ENCODE data around the gene CD99.
"Not testable (repeated sequence)": the region's sequence is repeated elsewhere in the genome, so short reads cannot be mapped to it uniquely, and the experiment has no call there.

The CD99 gene

DNA sequence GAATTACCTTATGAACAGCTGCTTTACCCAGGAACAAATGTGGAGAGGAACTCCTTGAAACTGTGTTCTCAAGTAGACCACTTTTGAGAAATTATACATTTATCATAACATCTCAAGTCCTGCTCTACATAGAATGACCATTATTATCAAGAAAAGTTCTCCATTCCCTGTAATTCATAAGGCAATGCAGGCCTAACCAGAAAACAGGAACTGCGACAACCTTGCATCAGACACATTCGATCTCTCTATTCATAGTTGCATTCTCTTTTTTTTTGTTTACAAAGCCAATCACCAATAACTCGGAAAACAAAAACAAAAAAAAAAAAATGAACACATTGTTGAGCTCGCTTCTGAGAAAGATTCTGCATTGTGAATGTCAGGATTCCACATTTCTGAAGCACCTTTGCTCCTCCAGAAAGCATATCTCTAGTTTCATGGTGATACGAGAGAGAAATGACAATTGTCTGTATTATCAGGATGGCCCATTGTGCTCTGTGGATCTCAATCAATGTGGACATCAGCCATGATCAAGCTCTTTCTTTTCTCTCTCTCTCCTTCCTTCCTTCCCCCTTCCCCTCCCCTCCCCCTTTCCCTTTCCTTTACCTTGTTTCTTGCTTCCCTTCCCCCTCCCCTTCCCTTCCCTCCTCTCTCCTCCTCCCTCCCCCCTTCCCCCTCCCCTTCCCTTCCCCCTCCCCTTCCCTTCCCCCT lies 32.4 kb upstream of the CD99 start:
- Histone ChIP-seq H3K27ac (ENCODE audit: low read depth, low read length) (no peak overlapping the region), H3K4me3 (ENCODE audit: low read length) (no peak overlapping the region), H3K36me3 (ENCODE audit: control insufficient read depth, insufficient read depth, low read length) (no peaks in the 10 kb centered on the region), H3K27me3 (ENCODE audit: control insufficient read depth, insufficient read depth, low read length) (no peaks in the 10 kb centered on the region), H3K9ac (ENCODE audit: low read length) (no peak overlapping the region), H3K4me1 (ENCODE audit: control insufficient read depth, insufficient read depth, low read length) (no peaks in the 10 kb centered on the region)

DNA sequence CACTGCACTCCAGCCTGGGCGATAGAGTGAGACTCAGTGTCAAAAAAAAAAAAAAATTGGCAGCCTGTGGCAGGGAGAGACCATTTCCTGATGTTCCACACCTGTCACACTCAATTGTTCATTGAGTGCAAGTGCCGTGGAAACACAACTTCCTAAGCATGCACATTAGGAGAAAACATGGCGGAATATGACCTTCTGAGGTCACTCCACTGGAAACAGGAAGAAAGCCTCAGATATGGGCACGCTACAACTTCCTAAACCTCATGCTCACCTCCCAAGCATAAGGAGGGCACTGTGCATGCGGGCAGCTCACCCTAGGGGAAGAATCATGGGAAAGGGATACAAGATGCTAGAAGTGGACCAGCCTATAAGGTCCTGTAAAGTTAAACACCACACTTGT lies 28.5 kb upstream of the CD99 start:
- no peaks in the 10 kb centered on the region for H3K27me3 ChIP-seq (ENCODE audit: control insufficient read depth, insufficient read depth, low read length)
- no peak overlapping the region for H3K9ac ChIP-seq (ENCODE audit: low read length)
- H3K36me3 ChIP-seq (ENCODE audit: control insufficient read depth, insufficient read depth, low read length), result no peaks in the 10 kb centered on the region
- H3K27ac ChIP-seq (ENCODE audit: low read depth, low read length), result no peak overlapping the region
- H3K4me1 ChIP-seq (ENCODE audit: control insufficient read depth, insufficient read depth, low read length), result no peaks in the 10 kb centered on the region
- H3K4me3 ChIP-seq (ENCODE audit: low read length), result no peak overlapping the region

DNA sequence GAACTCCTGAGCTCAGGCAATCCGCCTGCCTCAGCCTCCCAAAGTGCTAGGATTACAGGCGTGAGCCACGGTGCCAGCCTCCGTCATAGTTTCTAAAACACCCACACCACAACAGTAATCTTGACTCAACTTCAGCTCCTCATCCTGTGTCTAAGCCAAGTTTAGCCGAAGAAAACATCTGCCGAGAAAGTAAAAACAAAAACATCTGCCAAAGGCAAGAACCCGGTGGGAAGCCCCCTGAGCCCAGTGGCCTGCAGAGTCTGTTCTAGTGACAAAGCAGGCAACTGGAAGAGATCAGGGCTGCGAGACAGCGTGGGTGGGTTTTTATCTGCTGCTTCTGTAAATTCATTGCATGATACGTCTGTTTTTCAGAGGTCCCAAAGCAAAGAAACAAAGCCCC lies 26.6 kb upstream of the CD99 start:
- Histone ChIP-seq H3K4me1 (ENCODE audit: control insufficient read depth, insufficient read depth, low read length) (no peaks in the 10 kb centered on the region), H3K27me3 (ENCODE audit: control insufficient read depth, insufficient read depth, low read length) (no peaks in the 10 kb centered on the region), H3K27ac (ENCODE audit: low read depth, low read length) (no peak overlapping the region), H3K9ac (ENCODE audit: low read length) (no peak overlapping the region), H3K36me3 (ENCODE audit: control insufficient read depth, insufficient read depth, low read length) (no peaks in the 10 kb centered on the region), H3K4me3 (ENCODE audit: low read length) (no peak overlapping the region)

DNA sequence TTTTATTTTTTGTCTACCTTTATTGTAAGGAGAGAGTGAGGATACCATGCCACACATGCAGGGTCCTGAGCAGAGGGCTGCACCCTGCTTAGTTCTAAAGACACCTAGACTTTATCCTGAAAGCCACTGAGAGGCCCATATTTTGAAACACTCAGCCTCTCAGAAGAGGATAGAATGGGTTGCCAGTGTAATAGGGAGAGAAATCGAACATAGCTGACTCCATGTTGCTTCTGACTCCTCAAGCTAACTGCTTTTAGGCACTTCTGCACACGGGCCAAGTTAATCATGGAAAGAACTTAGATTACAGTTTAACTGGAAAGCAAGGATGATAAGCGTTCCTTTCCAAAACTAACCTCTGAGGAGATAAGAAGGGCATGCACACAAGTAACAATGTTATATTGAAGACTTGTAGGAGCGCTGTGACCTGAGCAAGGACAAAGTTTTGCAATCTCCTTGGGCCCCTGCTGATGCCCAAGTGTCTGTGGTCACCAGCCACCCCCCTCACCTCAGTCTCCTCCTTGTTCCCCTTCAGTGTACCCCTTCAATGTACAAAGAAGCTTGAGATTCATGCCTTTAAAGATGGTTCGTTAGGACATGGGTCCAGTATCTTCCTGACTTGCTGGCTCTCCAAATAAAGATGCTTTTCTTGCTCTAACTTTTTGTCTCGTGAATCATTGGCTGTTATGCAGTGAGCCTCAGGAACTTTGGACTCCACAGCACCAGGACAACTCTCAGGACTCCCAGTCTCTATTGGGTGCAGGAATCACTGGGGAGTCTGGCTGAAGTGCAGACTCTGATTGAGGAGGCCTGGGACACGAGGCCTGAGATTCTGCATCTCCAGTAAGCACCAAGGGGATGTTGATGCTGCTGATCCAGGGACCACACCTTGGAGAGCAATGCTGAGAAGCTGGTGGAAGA lies 25.4 kb upstream of the CD99 start:
- Histone ChIP-seq H3K4me3 (ENCODE audit: low read length) (no peak overlapping the region), H3K4me1 (ENCODE audit: control insufficient read depth, insufficient read depth, low read length) (no peaks in the 10 kb centered on the region), H3K36me3 (ENCODE audit: control insufficient read depth, insufficient read depth, low read length) (no peaks in the 10 kb centered on the region), H3K27me3 (ENCODE audit: control insufficient read depth, insufficient read depth, low read length) (no peaks in the 10 kb centered on the region), H3K9ac (ENCODE audit: low read length) (no peak overlapping the region), H3K27ac (ENCODE audit: low read depth, low read length) (no peak overlapping the region)

DNA sequence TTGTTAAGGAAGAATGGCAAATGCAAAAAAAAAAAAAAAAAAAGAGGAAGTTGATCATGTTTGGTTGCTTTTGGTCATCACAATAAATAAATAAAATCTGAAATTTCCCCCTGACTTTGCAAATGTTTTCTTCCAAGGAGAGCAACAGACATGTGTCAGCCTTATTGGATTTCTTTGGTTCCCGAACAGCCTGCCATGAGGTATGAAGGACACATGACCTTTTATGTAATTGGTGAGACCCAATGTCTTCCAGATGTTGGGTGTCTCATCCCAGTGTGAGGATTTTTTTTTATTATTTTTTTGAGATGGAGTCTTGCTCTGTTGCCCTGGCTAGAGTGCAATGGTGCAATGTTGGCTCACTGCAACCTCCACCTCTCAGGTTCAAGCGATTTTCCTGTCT lies 24.6 kb upstream of the CD99 start:
- Histone ChIP-seq H3K4me3 (ENCODE audit: low read length) (no peak overlapping the region), H3K27me3 (ENCODE audit: control insufficient read depth, insufficient read depth, low read length) (no peaks in the 10 kb centered on the region), H3K4me1 (ENCODE audit: control insufficient read depth, insufficient read depth, low read length) (no peaks in the 10 kb centered on the region), H3K9ac (ENCODE audit: low read length) (no peak overlapping the region), H3K27ac (ENCODE audit: low read depth, low read length) (no peak overlapping the region), H3K36me3 (ENCODE audit: control insufficient read depth, insufficient read depth, low read length) (no peaks in the 10 kb centered on the region)

DNA sequence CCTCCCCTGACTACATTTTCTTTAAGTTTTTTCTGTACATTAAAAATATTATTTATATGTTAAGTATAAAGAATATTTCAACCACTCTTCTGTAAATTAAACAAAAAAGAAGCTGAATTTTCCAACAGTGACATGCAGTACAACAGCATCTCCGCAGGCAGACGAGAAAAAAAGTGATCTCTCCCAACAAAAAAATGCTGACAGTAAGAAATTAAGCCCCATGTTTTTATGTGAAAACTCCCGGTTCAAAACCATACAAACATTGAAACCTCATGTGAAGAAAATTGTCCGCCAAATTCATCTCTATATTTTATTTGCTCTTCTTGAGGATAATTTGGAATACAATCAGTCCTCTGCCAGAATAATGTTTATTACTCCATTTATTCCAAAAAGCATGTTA lies 20.1 kb upstream of the CD99 start:
- Histone ChIP-seq H3K27me3 (ENCODE audit: control insufficient read depth, insufficient read depth, low read length) (no peaks in the 10 kb centered on the region), H3K4me3 (ENCODE audit: low read length) (no peak overlapping the region), H3K27ac (ENCODE audit: low read depth, low read length) (no peak overlapping the region), H3K36me3 (ENCODE audit: control insufficient read depth, insufficient read depth, low read length) (no peaks in the 10 kb centered on the region), H3K4me1 (ENCODE audit: control insufficient read depth, insufficient read depth, low read length) (no peaks in the 10 kb centered on the region), H3K9ac (ENCODE audit: low read length) (no peak overlapping the region)

DNA sequence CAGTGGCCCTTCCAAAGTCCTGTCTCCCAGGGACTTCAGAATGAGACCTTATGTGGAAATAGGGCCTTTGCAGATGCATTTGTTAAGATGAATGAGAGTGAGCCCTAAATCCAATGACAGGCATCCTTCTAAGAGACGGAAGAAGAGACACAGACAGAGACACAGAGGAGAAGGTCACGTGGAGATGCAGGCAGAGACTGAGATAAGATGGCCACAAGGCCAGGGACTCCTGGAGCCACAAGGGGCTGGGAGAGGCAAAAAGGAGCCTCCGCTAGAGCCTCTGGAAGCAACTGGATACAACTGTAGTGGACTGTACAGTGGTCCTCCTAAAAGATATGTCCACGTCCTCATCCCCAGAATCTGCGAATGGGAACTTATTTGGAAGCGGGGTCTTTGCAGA lies 19.0 kb upstream of the CD99 start:
- H3K4me1 ChIP-seq (ENCODE audit: control insufficient read depth, insufficient read depth, low read length), result peaks cover 5% of the 10 kb centered on the region
- no peak overlapping the region for H3K4me3 ChIP-seq (ENCODE audit: low read length)
- no peak overlapping the region for H3K9ac ChIP-seq (ENCODE audit: low read length)
- H3K36me3 ChIP-seq (ENCODE audit: control insufficient read depth, insufficient read depth, low read length), result no peaks in the 10 kb centered on the region
- H3K27ac ChIP-seq (ENCODE audit: low read depth, low read length), result no peak overlapping the region
- no peaks in the 10 kb centered on the region for H3K27me3 ChIP-seq (ENCODE audit: control insufficient read depth, insufficient read depth, low read length)

DNA sequence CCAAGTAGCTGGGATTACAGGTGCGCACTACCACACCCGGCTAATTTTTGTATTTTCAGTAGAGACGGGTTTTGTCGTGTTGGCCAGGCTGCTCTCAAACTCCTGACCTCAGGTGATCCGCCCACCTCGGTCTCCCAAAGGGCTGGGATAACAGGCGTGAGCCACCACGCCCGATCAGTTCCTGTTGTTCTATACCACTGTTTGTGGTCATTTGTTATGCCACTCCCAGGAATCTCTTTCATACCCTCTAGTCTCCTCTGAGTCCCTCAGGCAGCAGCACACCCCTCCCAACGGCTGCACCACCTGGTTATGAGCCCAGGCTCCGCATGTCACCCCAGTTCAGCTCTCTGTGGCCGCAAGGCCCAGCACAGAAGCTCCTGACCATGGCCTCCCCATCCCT lies 17.5 kb upstream of the CD99 start:
- Histone ChIP-seq H3K9ac (ENCODE audit: low read length) (no peak overlapping the region), H3K4me3 (ENCODE audit: low read length) (no peak overlapping the region), H3K27me3 (ENCODE audit: control insufficient read depth, insufficient read depth, low read length) (no peaks in the 10 kb centered on the region), H3K36me3 (ENCODE audit: control insufficient read depth, insufficient read depth, low read length) (no peaks in the 10 kb centered on the region), H3K27ac (ENCODE audit: low read depth, low read length) (no peak overlapping the region), H3K4me1 (ENCODE audit: control insufficient read depth, insufficient read depth, low read length) (peaks cover 10% of the 10 kb centered on the region)

DNA sequence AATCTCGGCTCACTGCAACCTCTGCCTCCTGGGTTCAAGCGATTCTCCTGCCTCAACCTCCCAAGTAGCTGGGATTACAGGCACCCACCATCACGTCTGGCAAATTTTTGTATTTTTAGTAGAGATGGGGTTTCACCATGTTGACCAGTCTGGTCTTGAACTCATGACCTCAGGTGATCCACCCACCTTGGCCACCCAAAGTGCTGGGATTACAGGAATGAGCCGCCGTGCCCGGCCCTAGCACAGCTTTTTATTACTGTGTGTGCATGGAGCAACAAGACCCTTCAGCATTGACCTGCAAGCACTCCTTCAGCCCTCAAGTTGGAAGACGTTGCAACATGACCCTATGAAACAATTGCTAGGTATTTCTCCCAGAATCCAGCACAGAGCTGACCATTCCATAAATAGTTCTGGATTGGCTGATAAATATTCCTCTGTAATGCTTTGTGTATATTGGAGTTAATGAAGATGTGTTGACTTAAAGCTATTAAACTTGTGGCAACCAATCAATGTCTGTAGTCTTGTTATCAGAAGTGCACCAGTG lies 15.4 kb upstream of the CD99 start:
- H3K4me3 ChIP-seq (ENCODE audit: low read length); H3K36me3 ChIP-seq (ENCODE audit: control insufficient read depth, insufficient read depth, low read length); H3K27me3 ChIP-seq (ENCODE audit: control insufficient read depth, insufficient read depth, low read length); H3K27ac ChIP-seq (ENCODE audit: low read depth, low read length); H3K4me1 ChIP-seq (ENCODE audit: control insufficient read depth, insufficient read depth, low read length); H3K9ac ChIP-seq (ENCODE audit: low read length): not testable (repeated sequence)

DNA sequence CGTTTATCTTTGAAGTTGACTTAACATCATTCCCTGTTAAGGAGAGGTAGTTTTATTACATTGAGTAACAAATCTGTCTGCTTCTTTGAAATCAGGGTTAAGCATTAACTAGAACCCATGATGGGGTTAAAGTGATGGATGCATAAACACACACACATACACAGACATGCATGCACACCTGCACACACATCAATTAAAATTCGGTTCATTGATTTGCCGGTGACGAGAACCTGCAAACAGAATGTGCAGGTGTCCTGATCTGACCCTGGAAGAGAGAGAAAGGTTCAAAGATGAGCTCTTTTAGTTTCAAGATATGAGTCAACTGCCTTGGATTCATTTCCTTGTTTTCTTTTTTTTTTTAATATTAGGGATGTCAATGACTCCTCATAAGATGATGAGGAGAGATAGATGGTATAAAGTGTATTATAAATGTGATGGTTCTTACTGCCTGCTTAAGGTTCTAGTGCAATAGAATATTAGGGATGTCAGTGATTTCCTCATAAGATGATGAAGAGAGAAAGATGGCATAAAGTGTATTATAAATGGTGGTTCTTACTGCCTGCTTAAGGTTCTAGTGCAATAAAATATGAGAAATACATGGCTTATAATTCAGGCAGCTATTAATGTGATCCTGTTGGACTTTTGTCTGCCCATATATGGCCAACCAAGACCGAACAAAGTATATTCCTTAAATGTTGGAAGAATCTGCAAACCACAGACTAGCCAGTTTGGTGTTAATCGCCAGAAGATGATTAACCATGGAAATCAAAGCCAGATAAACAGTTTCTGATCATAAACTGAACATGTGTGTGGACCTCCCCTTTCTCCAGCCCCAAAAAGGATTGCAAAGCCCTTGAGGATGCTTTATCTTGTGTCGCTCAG lies 14.1 kb upstream of the CD99 start:
- no peak overlapping the region for H3K9ac ChIP-seq (ENCODE audit: low read length)
- H3K27me3 ChIP-seq (ENCODE audit: control insufficient read depth, insufficient read depth, low read length), result no peaks in the 10 kb centered on the region
- H3K4me1 ChIP-seq (ENCODE audit: control insufficient read depth, insufficient read depth, low read length), result peaks cover 10% of the 10 kb centered on the region
- H3K4me3 ChIP-seq (ENCODE audit: low read length), result no peak overlapping the region
- H3K27ac ChIP-seq (ENCODE audit: low read depth, low read length), result peak overlapping the region; percentile 57
- no peaks in the 10 kb centered on the region for H3K36me3 ChIP-seq (ENCODE audit: control insufficient read depth, insufficient read depth, low read length)

DNA sequence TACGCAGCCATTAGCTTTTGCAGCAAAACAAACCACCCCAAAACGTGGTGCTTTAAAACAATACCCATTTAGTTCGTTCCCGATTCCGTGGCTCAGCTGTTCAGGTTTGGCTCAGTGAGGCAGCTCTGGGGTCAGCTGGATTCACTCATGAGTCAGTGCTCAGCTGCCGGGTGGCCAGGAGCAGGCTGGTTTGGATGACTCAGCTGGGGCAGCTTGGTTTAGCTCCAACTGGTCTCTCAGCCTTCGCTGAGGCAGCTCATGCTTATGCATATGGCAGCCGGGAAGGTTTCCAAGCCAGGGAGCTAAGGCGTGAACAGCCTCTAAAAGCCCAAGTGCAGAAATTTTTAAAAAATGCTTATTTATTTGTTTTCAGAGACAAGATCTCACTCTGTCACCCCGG lies 13.3 kb upstream of the CD99 start:
- Histone ChIP-seq H3K4me1 (ENCODE audit: control insufficient read depth, insufficient read depth, low read length) (peaks cover 10% of the 10 kb centered on the region), H3K9ac (ENCODE audit: low read length) (no peak overlapping the region), H3K27me3 (ENCODE audit: control insufficient read depth, insufficient read depth, low read length) (no peaks in the 10 kb centered on the region), H3K4me3 (ENCODE audit: low read length) (no peak overlapping the region), H3K27ac (ENCODE audit: low read depth, low read length) (peak overlapping the region; percentile 57), H3K36me3 (ENCODE audit: control insufficient read depth, insufficient read depth, low read length) (no peaks in the 10 kb centered on the region)

DNA sequence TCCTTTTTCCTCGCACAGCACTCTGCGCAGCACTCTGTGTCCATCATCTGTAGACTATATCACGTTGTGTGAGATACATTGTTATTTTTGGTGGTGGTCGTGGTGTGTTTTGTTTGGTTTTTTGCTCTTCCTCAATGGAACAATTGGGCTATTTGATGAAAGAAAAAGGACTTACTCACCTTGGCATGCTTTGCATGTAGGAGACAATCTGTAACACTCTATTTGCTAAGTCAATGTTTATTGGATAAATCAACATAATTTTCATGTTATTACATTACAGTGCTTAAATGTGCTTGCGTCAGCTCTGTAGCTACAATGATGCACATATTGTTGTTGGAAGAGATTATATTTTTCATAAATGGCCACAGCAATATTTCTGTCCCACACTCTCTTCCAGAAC lies 12.5 kb upstream of the CD99 start:
- Histone ChIP-seq H3K4me1 (ENCODE audit: control insufficient read depth, insufficient read depth, low read length) (peaks cover 10% of the 10 kb centered on the region), H3K27ac (ENCODE audit: low read depth, low read length) (no peak overlapping the region), H3K4me3 (ENCODE audit: low read length) (no peak overlapping the region), H3K36me3 (ENCODE audit: control insufficient read depth, insufficient read depth, low read length) (no peaks in the 10 kb centered on the region), H3K27me3 (ENCODE audit: control insufficient read depth, insufficient read depth, low read length) (no peaks in the 10 kb centered on the region), H3K9ac (ENCODE audit: low read length) (no peak overlapping the region)
